Occipital lobe (tissue), 2 donors: Measurements from ENCODE around the gene TMEM220. TPM values are rescaled to one million over a fixed set of nuclear protein-coding genes. Genes with fewer than 3 reads are reported as not detected.

Experiments used
- DNase-seq: peaks from one replicate; lab custom pipeline; 2025; lab: John Stamatoyannopoulos, UW
- total RNA-seq: library from RNA; depleted of rRNA; stranded (reverse); fragments of >200 nt; gene quantifications from one replicate; pipeline ENCODE4 v1.2.3, GENCODE V29; 2014

Gene TMEM220
- total RNA-seq, 1 donor from 2014 or later = 2.3 TPM

GRCh38 chr17:10664571-10664970 lies 65.3 kb downstream of the TMEM220 start:
- DNase-seq = no peak

Other genes starting within 250 kb of the TMEM220 start
- gene MYH1, start 211.5 kb downstream of the TMEM220 start, total RNA-seq = not detected
- 0.62 TPM for gene MYH2, start 180.4 kb downstream of the TMEM220 start, total RNA-seq
- 1.4 TPM for gene MYH3, start 72.7 kb downstream of the TMEM220 start, total RNA-seq
- 8.4 TPM for gene SCO1, start 32.5 kb downstream of the TMEM220 start, total RNA-seq
- 19.8 TPM for gene ADPRM, start 32.4 kb downstream of the TMEM220 start, total RNA-seq
- not detected for gene TMEM238L, start 74.1 kb upstream of the TMEM220 start, total RNA-seq
- gene PIRT, start 108.1 kb upstream of the TMEM220 start, total RNA-seq = 0.94 TPM